ENCODE results near the gene SLC9A9.

SLC9A9 gene

GRCh38 chr3:143428294-143428693, 420.0 kb downstream of the SLC9A9 start:
- Histone ChIP-seq H3K9ac (ENCODE audit: low read depth, low read length) (no peak overlapping the region), H3K9me3 (ENCODE audit: insufficient read depth, low read length, severe bottlenecking) (no peaks in the 10 kb centered on the region), H3K79me2 (ENCODE audit: insufficient read depth, low read length) (no peaks in the 10 kb centered on the region), H3K27me3 (ENCODE audit: insufficient read depth, low read length, poor library complexity) (no peaks in the 10 kb centered on the region), H3K36me3 (ENCODE audit: insufficient read depth, low read length) (no peaks in the 10 kb centered on the region), H4K20me1 (ENCODE audit: insufficient read depth, low read length) (no peaks in the 10 kb centered on the region), H3K27ac (ENCODE audit: low read length) (peak overlapping the region; percentile 75), H2AFZ (ENCODE audit: low read depth, low read length) (no peak overlapping the region), H3K4me1 (ENCODE audit: insufficient read depth, low read length) (peaks cover 81% of the 10 kb centered on the region), H3K4me3 (ENCODE audit: low read depth in 1 of 2, low read length in 2 of 2) (no peak overlapping the region), H3K4me2 (ENCODE audit: insufficient read depth, low read length) (no peak overlapping the region)
- ATAC-seq (ENCODE audit: insufficient read depth, low read depth) (no peak), DNase-seq (no peak)
- TF ChIP-seq CTCF (IDR thresholded peaks at IDR 0.05; ENCODE audit: borderline replicate concordance, extremely low read depth, low read length, poor library complexity, severe bottlenecking) (no peak), EZH2 (IDR thresholded peaks at IDR 0.05; ENCODE audit: borderline replicate concordance, low read depth, low read length, severe bottlenecking) (no peak)

- H3K4me2 ChIP-seq (ENCODE audit: insufficient read depth, low read length) = peak overlapping the region; percentile 45
- peak; percentile 53 for DNase-seq
These were observed 420.6 kb downstream of the SLC9A9 start for GRCh38 chr3:143427631-143428030.

GRCh38 chr3:143424874-143425273, 423.4 kb downstream of the SLC9A9 start:
- Histone ChIP-seq H3K27ac (ENCODE audit: low read length) (peak overlapping the region; percentile 33), H3K4me1 (ENCODE audit: insufficient read depth, low read length) (peaks cover 65% of the 10 kb centered on the region), H3K9me3 (ENCODE audit: insufficient read depth, low read length, severe bottlenecking) (no peaks in the 10 kb centered on the region), H3K36me3 (ENCODE audit: insufficient read depth, low read length) (no peaks in the 10 kb centered on the region), H4K20me1 (ENCODE audit: insufficient read depth, low read length) (no peaks in the 10 kb centered on the region), H3K9ac (ENCODE audit: low read depth, low read length) (no peak overlapping the region), H3K27me3 (ENCODE audit: insufficient read depth, low read length, poor library complexity) (no peaks in the 10 kb centered on the region), H2AFZ (ENCODE audit: low read depth, low read length) (no peak overlapping the region), H3K79me2 (ENCODE audit: insufficient read depth, low read length) (no peaks in the 10 kb centered on the region), H3K4me2 (ENCODE audit: insufficient read depth, low read length) (no peak overlapping the region; the same call in 1 of the 2 replicates), H3K4me3 (ENCODE audit: low read depth in 1 of 2, low read length in 2 of 2) (no peak overlapping the region)
- no peak for ATAC-seq (ENCODE audit: insufficient read depth, low read depth)
- TF ChIP-seq CTCF (IDR thresholded peaks at IDR 0.05; ENCODE audit: borderline replicate concordance, extremely low read depth, low read length, poor library complexity, severe bottlenecking) = no peak
- no peak for DNase-seq

More at GRCh38 chr3:143427631-143428030, 420.6 kb downstream of the SLC9A9 start:
- Histone ChIP-seq H3K27ac (ENCODE audit: low read length) (peak overlapping the region; percentile 75), H3K79me2 (ENCODE audit: insufficient read depth, low read length) (no peaks in the 10 kb centered on the region), H3K4me3 (ENCODE audit: low read depth in 1 of 2, low read length in 2 of 2) (no peak overlapping the region), H2AFZ (ENCODE audit: low read depth, low read length) (no peak overlapping the region), H4K20me1 (ENCODE audit: insufficient read depth, low read length) (no peaks in the 10 kb centered on the region), H3K27me3 (ENCODE audit: insufficient read depth, low read length, poor library complexity) (no peaks in the 10 kb centered on the region), H3K9ac (ENCODE audit: low read depth, low read length) (peak overlapping the region; percentile 29), H3K4me1 (ENCODE audit: insufficient read depth, low read length) (peaks cover 79% of the 10 kb centered on the region), H3K36me3 (ENCODE audit: insufficient read depth, low read length) (no peaks in the 10 kb centered on the region), H3K9me3 (ENCODE audit: insufficient read depth, low read length, severe bottlenecking) (no peaks in the 10 kb centered on the region)
- TF ChIP-seq EZH2 (IDR thresholded peaks at IDR 0.05; ENCODE audit: borderline replicate concordance, low read depth, low read length, severe bottlenecking) = no peak
- no peak for TF ChIP-seq CTCF (IDR thresholded peaks at IDR 0.05; ENCODE audit: borderline replicate concordance, extremely low read depth, low read length, poor library complexity, severe bottlenecking)
- ATAC-seq (ENCODE audit: insufficient read depth, low read depth) = peak; percentile 75

- no peaks in the 10 kb centered on the region for H3K9me3 ChIP-seq (ENCODE audit: insufficient read depth, low read length, severe bottlenecking)
- H3K4me3 ChIP-seq (ENCODE audit: low read depth in 1 of 2, low read length in 2 of 2) = no peak overlapping the region
- no peak overlapping the region for H3K4me2 ChIP-seq (ENCODE audit: insufficient read depth, low read length)
- no peaks in the 10 kb centered on the region for H3K36me3 ChIP-seq (ENCODE audit: insufficient read depth, low read length)
- DNase-seq = no peak
- no peak for ATAC-seq (ENCODE audit: insufficient read depth, low read depth)
- peaks cover 39% of the 10 kb centered on the region for H3K4me1 ChIP-seq (ENCODE audit: insufficient read depth, low read length)
- no peaks in the 10 kb centered on the region for H4K20me1 ChIP-seq (ENCODE audit: insufficient read depth, low read length)
- H3K27me3 ChIP-seq (ENCODE audit: insufficient read depth, low read length, poor library complexity) = no peaks in the 10 kb centered on the region
- no peak for TF ChIP-seq EZH2 (IDR thresholded peaks at IDR 0.05; ENCODE audit: borderline replicate concordance, low read depth, low read length, severe bottlenecking)
- TF ChIP-seq CTCF (IDR thresholded peaks at IDR 0.05; ENCODE audit: borderline replicate concordance, extremely low read depth, low read length, poor library complexity, severe bottlenecking) = no peak
- no peak overlapping the region for H3K27ac ChIP-seq (ENCODE audit: low read length)
- H2AFZ ChIP-seq (ENCODE audit: low read depth, low read length) = no peak overlapping the region
- no peak overlapping the region for H3K9ac ChIP-seq (ENCODE audit: low read depth, low read length)
- H3K79me2 ChIP-seq (ENCODE audit: insufficient read depth, low read length) = no peaks in the 10 kb centered on the region
These were observed 426.7 kb downstream of the SLC9A9 start for GRCh38 chr3:143421556-143421955.

Measured in DND-41 (cell line).